Karpas-422 (cell line): ENCODE data around the gene PTK6. TPM values are rescaled to one million over a fixed set of nuclear protein-coding genes. Genes with fewer than 3 reads are reported as not detected.

Experiments used
- DNase-seq: peaks from one replicate; pipeline ENCODE4 v3.0.0-alpha.2; 2015
- H2AFZ ChIP-seq: fragments of 200-600 bp; sonication (generic); 2 replicates; pipeline ENCODE4 v1.6.1; 2014; ENCODE audit warnings: antibody characterized with exemption, low read length, mixed read lengths
- H3K27ac ChIP-seq: fragments of 200-600 bp; sonication (generic); 2 replicates; pipeline ENCODE4 v1.5.1; 2014; ENCODE audit warnings: mild to moderate bottlenecking, low read length, moderate library complexity
- H3K27me3 ChIP-seq: fragments of 200-600 bp; sonication (generic); 2 replicates; pipeline ENCODE4 v1.6.1; 2014; ENCODE audit warnings: low read length, mixed read lengths
- H3K36me3 ChIP-seq: fragments of 200-600 bp; sonication (generic); 2 replicates; pipeline ENCODE4 v1.6.1; 2014; ENCODE audit warnings: low read length, mixed read lengths; ENCODE audit not compliant: insufficient read depth
- H3K4me1 ChIP-seq: fragments of 200-600 bp; sonication (generic); 2 replicates; pipeline ENCODE4 v1.6.1; 2014; ENCODE audit warnings: mild to moderate bottlenecking, low read length, mixed read lengths
- H3K4me2 ChIP-seq: fragments of 200-600 bp; sonication (generic); 2 replicates; pipeline ENCODE4 v1.6.1; 2014; ENCODE audit warnings: low read length, low read depth, mild to moderate bottlenecking; ENCODE audit not compliant: poor library complexity, severe bottlenecking
- H3K4me3 ChIP-seq: fragments of 200-600 bp; sonication (generic); 2 replicates; pipeline ENCODE4 v1.5.1; 2014; ENCODE audit warnings: mild to moderate bottlenecking, antibody characterized with exemption, low read length, mixed read lengths
- H3K79me2 ChIP-seq: fragments of 200-600 bp; sonication (generic); 2 replicates; pipeline ENCODE4 v1.6.1; 2014; ENCODE audit warnings: mild to moderate bottlenecking, low read length, mixed read lengths
- H3K9ac ChIP-seq: fragments of 200-600 bp; sonication (generic); 2 replicates; pipeline ENCODE4 v1.6.0; 2014; ENCODE audit warnings: low read length
- H3K9me2 ChIP-seq: fragments of 200-600 bp; sonication (generic), shearing (Covaris generic); replicated peaks from 2 replicates; pipeline ENCODE4 v1.6.0; 2014; ENCODE audit warnings: mild to moderate bottlenecking, low read length, moderate library complexity; ENCODE audit not compliant: insufficient read depth
- H3K9me3 ChIP-seq: fragments of 300-700, 200-600 bp; sonication (generic); 2 replicates; pipeline ENCODE4 v1.6.1; 2014; ENCODE audit warnings: low read length, mixed read lengths
- H4K20me1 ChIP-seq: fragments of 200-600 bp; sonication (generic); 2 replicates; pipeline ENCODE4 v1.6.1; 2014; ENCODE audit warnings: mild to moderate bottlenecking, antibody characterized with exemption, low read length, low read depth; ENCODE audit not compliant: insufficient read depth
- total RNA-seq: library from RNA; depleted of rRNA; stranded (reverse); fragments of >200 nt; shearing (Covaris generic); gene quantifications from 2 replicates; pipeline ENCODE4 v1.2.3, GENCODE V29; 2014; ENCODE audit warnings: low replicate concordance

PTK6 gene
- total RNA-seq, 1 experiment from 2014 or later, result not detected

DNA sequence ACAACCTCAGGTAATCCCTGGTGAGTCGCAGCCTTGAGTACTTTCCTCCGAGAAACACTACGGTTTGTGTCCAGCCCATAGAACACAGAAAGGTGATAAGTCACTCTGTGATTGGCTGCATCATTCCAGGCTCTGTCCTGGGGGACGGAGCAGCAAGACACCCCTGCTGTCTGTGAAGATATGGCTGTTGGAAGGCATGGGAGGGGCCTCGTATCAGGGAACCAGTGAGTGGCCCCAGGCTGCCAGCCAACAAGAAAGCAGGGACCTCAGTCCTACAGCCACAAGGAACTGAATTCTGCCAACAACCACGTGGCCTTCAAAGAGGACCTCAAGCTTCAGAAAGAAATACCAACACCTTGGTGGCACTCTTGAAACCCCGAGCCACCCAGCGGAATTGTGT lies 31.9 kb downstream of the PTK6 start:
- H3K9ac ChIP-seq, result no peak overlapping the region
- peaks cover 20% of the 10 kb centered on the region for H3K4me1 ChIP-seq
- H4K20me1 ChIP-seq, result no peaks in the 10 kb centered on the region
- no peak overlapping the region for H3K4me3 ChIP-seq
- no peaks in the 10 kb centered on the region for H3K9me2 ChIP-seq
- no peaks in the 10 kb centered on the region for H3K9me3 ChIP-seq
- no peaks in the 10 kb centered on the region for H3K27me3 ChIP-seq
- no peak overlapping the region for H3K27ac ChIP-seq
- H3K4me2 ChIP-seq, result no peak overlapping the region
- no peaks in the 10 kb centered on the region for H3K36me3 ChIP-seq
- no peak for DNase-seq
- no peak overlapping the region for H2AFZ ChIP-seq
- no peaks in the 10 kb centered on the region for H3K79me2 ChIP-seq

DNA sequence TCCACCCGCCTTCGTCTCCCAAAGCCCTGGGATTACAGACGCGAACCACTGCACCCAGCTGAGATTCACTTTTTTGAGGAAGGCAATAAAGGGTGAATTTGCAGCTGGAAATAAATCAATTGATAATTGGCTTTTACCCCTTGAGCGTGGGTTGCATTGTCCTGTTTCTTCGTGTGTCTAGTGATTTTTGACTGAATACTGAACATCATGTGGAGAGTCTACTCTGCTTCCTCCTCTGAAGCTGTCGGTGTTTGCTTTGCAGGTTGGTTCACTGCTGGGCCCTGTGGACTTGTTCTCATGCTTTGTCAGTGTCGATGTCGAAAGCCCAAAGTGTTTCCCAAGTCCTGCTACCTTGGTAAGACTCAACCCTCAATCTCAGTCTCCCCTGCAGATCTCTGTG lies 32.5 kb downstream of the PTK6 start:
- Histone ChIP-seq H3K9me3 (no peaks in the 10 kb centered on the region), H3K4me3 (no peak overlapping the region), H3K27ac (no peak overlapping the region), H3K27me3 (no peaks in the 10 kb centered on the region), H3K9ac (no peak overlapping the region), H2AFZ (no peak overlapping the region), H3K36me3 (no peaks in the 10 kb centered on the region), H3K4me2 (no peak overlapping the region), H3K4me1 (peaks cover 16% of the 10 kb centered on the region), H3K79me2 (no peaks in the 10 kb centered on the region), H4K20me1 (no peaks in the 10 kb centered on the region), H3K9me2 (no peaks in the 10 kb centered on the region)
- no peak for DNase-seq

DNA sequence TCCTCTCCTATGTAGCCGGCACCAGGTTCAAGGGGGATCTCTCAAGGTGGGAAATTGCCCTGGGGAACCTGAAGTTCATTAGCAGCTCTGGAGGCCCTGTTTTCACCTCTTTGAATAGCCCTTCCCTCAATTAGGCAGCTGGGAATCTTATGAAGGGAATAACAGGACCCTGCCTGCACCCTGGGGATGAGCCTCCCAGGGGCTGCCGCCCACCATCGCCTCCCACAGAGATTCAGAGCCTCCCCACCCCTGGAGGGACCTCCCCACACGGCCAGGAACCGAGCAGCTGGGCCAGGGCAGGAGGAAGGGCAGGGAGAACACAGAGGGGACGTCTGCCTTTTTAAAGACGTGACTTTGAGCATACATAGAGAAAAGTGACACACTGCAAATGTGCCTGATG lies 33.7 kb downstream of the PTK6 start:
- Histone ChIP-seq H3K9me2 (no peaks in the 10 kb centered on the region), H3K27ac (no peak overlapping the region), H3K4me1 (peaks cover 12% of the 10 kb centered on the region), H3K4me2 (no peak overlapping the region), H2AFZ (no peak overlapping the region), H3K36me3 (no peaks in the 10 kb centered on the region), H3K9ac (no peak overlapping the region), H3K9me3 (no peaks in the 10 kb centered on the region), H4K20me1 (no peaks in the 10 kb centered on the region), H3K4me3 (no peak overlapping the region), H3K79me2 (no peaks in the 10 kb centered on the region), H3K27me3 (no peaks in the 10 kb centered on the region)
- no peak for DNase-seq

DNA sequence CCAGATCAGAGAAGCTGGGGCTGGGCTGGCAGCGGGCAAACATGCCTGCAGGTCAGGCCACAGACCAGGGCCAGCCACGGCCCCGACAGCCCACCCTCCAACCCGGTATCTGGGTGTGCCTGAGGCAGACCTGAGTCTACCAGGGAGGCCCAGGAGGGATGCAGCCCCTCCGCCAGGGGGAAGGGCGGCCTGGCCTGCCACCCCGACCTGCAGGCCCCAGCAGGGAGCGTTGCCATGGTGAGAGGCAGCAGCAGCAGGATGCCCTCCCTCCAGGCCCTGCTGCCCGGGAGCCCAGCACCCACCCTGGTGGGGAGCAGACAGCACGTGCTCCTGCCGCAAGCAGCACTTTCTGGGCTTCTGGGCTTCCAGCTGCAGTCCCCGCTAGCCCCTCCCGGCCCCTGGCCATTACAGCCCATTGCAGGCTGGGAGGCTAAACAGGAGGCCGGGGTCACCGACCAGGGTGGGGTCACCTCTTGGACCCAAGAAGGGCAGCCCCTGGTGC lies 34.5 kb downstream of the PTK6 start:
- no peaks in the 10 kb centered on the region for H3K79me2 ChIP-seq
- no peak overlapping the region for H2AFZ ChIP-seq
- H3K9me2 ChIP-seq, result no peaks in the 10 kb centered on the region
- no peaks in the 10 kb centered on the region for H3K9me3 ChIP-seq
- H3K4me1 ChIP-seq, result peaks cover 12% of the 10 kb centered on the region
- H3K36me3 ChIP-seq, result no peaks in the 10 kb centered on the region
- no peak overlapping the region for H3K27ac ChIP-seq
- H3K4me3 ChIP-seq, result no peak overlapping the region
- H3K9ac ChIP-seq, result no peak overlapping the region
- H3K4me2 ChIP-seq, result no peak overlapping the region
- no peaks in the 10 kb centered on the region for H4K20me1 ChIP-seq
- DNase-seq, result no peak
- H3K27me3 ChIP-seq, result no peaks in the 10 kb centered on the region

DNA sequence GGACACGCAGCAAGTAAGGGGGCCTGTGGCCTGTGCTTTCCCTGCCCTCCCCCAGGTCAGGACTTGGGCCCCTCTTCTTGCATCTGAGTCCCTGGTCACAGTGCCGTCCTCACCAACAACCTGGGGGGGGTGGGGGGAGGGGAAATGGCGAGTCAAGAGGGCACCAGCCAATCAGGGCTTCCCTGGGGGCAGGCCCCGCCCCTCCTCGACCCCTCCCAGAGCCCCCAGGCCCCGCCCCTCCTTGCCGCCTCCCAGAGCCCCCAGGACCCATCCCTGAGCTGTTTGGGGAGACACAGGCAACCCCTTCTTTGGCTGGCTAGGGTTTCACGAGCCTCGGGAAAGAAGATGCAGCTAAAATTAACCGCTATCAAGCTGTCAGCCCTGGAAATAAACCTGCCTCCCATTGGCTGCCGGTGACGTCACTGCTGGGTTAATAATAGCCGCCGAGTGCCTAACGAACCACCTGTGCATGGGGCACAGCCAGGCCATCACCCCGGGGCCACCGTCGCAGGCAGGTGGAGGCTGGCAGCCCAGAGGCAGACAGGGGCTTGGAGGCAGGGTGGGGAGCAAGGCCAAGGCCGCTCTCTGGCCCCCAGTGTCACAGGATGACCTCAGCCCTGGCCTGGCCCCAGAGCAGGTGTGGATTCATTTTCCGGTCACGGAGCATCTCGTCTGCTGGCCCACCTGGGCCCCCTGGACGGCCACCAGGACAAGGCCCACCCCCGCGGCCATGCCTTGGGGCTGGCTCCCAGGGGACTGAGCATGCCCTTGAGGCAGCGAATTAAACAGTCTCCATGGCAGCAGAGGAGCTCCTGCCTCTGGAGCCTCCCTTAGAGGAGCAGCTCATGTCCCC lies 35.1 kb downstream of the PTK6 start:
- Histone ChIP-seq H3K79me2 (no peaks in the 10 kb centered on the region), H3K27me3 (no peaks in the 10 kb centered on the region), H3K4me2 (peak overlapping the region; percentile 21), H3K9me2 (no peaks in the 10 kb centered on the region), H3K9ac (no peak overlapping the region), H3K27ac (no peak overlapping the region), H3K36me3 (no peaks in the 10 kb centered on the region), H4K20me1 (no peaks in the 10 kb centered on the region), H3K4me3 (no peak overlapping the region), H2AFZ (no peak overlapping the region), H3K9me3 (no peaks in the 10 kb centered on the region), H3K4me1 (peaks cover 12% of the 10 kb centered on the region)
- peak; percentile 83 for DNase-seq

DNA sequence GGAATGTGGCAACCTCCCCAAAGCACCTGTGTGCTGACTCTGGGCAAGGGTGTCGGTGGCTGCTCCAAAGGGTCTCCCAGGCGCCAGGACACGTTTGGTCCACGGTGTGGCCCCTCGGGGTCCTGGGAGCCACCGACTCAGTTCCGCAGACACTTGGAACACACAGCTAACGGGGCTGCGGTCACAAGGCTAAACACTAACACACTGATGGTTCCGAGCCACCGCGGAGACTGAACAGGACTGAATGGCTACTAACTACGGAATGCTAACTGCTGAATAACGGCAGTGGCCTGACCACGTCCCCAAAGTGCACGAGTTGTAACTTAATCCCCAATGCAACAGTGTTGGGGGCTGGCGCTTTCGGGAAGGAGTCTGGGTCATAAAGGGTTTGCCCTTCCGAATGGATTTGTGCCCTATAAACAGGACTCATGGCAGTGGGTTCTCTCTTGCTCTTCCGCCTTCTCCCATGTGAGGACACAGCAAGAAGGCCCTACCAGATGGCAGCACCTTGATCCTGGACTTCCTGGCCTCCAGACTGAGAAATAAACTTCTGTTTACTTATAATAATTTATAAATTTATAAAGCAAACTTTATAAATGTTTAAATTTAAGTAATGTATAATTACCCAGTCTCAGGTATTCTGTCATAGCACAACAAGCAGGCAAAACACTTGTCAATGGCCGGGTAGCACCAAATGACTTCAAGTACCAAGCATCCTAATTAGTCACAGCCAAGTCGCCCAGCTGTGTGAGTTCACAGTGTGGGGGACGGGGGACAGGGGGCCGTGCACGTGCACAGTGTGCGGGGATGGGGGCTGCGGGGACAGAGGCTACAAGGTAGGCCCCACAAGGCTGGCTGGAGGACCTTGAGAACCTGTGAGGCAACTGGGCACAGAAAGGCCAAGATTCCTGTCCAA lies 36.0 kb downstream of the PTK6 start:
- peak overlapping the region; percentile 21 for H3K4me2 ChIP-seq
- no peak overlapping the region for H3K9ac ChIP-seq
- no peaks in the 10 kb centered on the region; the same call in 1 of the 2 replicates for H4K20me1 ChIP-seq
- no peaks in the 10 kb centered on the region for H3K36me3 ChIP-seq
- H3K27me3 ChIP-seq, result no peaks in the 10 kb centered on the region
- no peak overlapping the region for H3K27ac ChIP-seq
- no peak overlapping the region for H3K4me3 ChIP-seq
- H2AFZ ChIP-seq, result no peak overlapping the region
- no peaks in the 10 kb centered on the region for H3K9me3 ChIP-seq
- DNase-seq, result no peak
- no peaks in the 10 kb centered on the region for H3K79me2 ChIP-seq
- H3K9me2 ChIP-seq, result no peaks in the 10 kb centered on the region
- H3K4me1 ChIP-seq, result peaks cover 12% of the 10 kb centered on the region

DNA sequence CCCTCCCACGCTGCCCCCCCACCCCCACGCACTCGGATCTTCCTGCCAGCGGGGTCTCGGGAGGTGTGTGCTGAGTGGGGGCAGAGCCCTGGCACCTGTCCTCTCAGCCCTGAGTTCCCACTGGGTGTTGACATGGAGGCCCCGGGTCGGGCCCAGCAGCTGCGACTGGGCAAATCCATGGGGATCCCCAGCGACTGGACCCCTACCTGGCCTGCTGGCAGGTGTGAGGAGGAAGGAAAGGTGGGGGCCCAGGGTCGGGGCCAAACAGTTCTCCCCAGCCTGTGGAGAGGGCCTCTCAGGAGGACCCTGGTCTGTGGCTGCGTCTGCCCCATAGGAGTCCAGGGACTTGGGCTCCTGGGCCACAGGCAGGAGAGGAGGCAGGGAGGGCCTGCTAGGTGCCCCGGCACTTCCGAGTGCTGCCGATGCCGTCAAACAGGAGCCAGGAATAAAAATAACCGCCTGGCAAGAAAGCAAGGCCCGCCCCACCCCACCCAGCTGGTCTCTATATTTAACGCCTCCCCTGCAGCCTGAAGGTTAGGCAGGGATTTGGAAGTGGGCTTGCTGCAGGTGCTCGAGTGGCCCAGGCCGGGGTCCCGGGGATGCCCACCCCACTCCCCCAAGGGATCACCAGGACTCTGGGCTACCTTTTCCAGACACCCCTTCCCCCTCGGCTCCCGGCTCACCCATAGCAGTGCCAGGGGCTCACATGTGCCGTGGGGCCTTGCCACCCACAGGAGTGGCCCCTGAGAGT lies 36.9 kb downstream of the PTK6 start:
- no peaks in the 10 kb centered on the region for H3K79me2 ChIP-seq
- H3K9me2 ChIP-seq, result no peaks in the 10 kb centered on the region
- no peaks in the 10 kb centered on the region; the same call in 1 of the 2 replicates for H4K20me1 ChIP-seq
- H3K9ac ChIP-seq, result no peak overlapping the region
- H3K27ac ChIP-seq, result no peak overlapping the region
- no peak for DNase-seq
- no peaks in the 10 kb centered on the region for H3K27me3 ChIP-seq
- H3K4me1 ChIP-seq, result peaks cover 12% of the 10 kb centered on the region
- no peak overlapping the region for H2AFZ ChIP-seq
- no peaks in the 10 kb centered on the region for H3K9me3 ChIP-seq
- H3K4me2 ChIP-seq, result no peak overlapping the region
- no peak overlapping the region for H3K4me3 ChIP-seq
- no peaks in the 10 kb centered on the region for H3K36me3 ChIP-seq
